Neuronal stem cell (in vitro differentiated cells): ENCODE results near the gene FAM20C.
A peak's percentile ranks its signal among the peaks of the same experiment; 100 is the strongest.

Experiments used
- DNase-seq: peaks from one replicate; pipeline ENCODE4 v3.0.0-alpha.2; 2013; ENCODE audit warnings: low spot score
- H2AFZ ChIP-seq: one replicate; pipeline ENCODE4 v1.6.1; 2013; ENCODE audit warnings: mild to moderate bottlenecking, low read length, inconsistent platforms
- H2AK5ac ChIP-seq: 2 replicates; pipeline ENCODE4 v1.6.1; 2013; ENCODE audit warnings: low read depth, mild to moderate bottlenecking, inconsistent platforms, low read length, moderate library complexity, mixed read lengths
- H2BK120ac ChIP-seq: 2 replicates; pipeline ENCODE4 v1.6.1; 2013; ENCODE audit warnings: low read depth, mild to moderate bottlenecking, inconsistent platforms, low read length, moderate library complexity, mixed read lengths
- H2BK12ac ChIP-seq: one replicate; pipeline ENCODE4 v1.6.1; 2013; ENCODE audit warnings: low read length, inconsistent platforms
- H2BK15ac ChIP-seq: 2 replicates; pipeline ENCODE4 v1.6.1; 2013; ENCODE audit warnings: mild to moderate bottlenecking, low read length, inconsistent platforms, mixed read lengths
- H2BK5ac ChIP-seq: one replicate; pipeline ENCODE4 v1.6.1; 2013; ENCODE audit warnings: inconsistent platforms, mild to moderate bottlenecking, low read length, moderate library complexity
- H3K14ac ChIP-seq: one replicate; pipeline ENCODE4 v1.6.1; 2013; ENCODE audit warnings: low read length, inconsistent platforms
- H3K18ac ChIP-seq: 2 replicates; pipeline ENCODE4 v1.6.1; 2013; ENCODE audit warnings: low read length, inconsistent platforms
- H3K23ac ChIP-seq: 2 replicates; pipeline ENCODE4 v1.6.1; 2013; ENCODE audit warnings: low read depth, mild to moderate bottlenecking, mixed read lengths, low read length, inconsistent platforms; ENCODE audit not compliant: poor library complexity
- H3K27ac ChIP-seq: replicated peaks from 3 replicates; pipeline ENCODE4 v1.5.1; 2013; ENCODE audit warnings: low read length, inconsistent platforms
- H3K27me3 ChIP-seq, 3 experiments: 2 replicates each; pipeline ENCODE4 v1.6.1; 2013; ENCODE audit warnings: low read length in 3 of 3, mild to moderate bottlenecking in 2 of 3, inconsistent platforms in 1 of 3, low read depth in 1 of 3, mixed read lengths in 1 of 3, moderate library complexity in 1 of 3; ENCODE audit not compliant: control insufficient read depth in 3 of 3, insufficient read depth in 3 of 3
- H3K36me3 ChIP-seq, 2 donors: replicated peaks in 1 of 2; 2 replicates each; pipeline ENCODE4 v1.6.1; 2013; ENCODE audit warnings: low read length in 2 of 2; ENCODE audit not compliant: control insufficient read depth in 2 of 2, insufficient read depth in 2 of 2
- H3K4ac ChIP-seq: 2 replicates; pipeline ENCODE4 v1.6.1; 2013; ENCODE audit warnings: inconsistent platforms, mild to moderate bottlenecking, low read length, moderate library complexity
- H3K4me1 ChIP-seq, 2 donors: 1 replicate in 1 of 2; 2 replicates in 1 of 2; pipeline ENCODE4 v1.6.1; 2013; ENCODE audit warnings: low read length in 2 of 2, low read depth in 1 of 2; ENCODE audit not compliant: control insufficient read depth in 2 of 2, insufficient read depth in 1 of 2
- H3K4me2 ChIP-seq: one replicate; pipeline ENCODE4 v1.6.1; 2013; ENCODE audit warnings: mild to moderate bottlenecking, low read length, inconsistent platforms; ENCODE audit not compliant: insufficient read depth, poor library complexity, severe bottlenecking
- H3K4me3 ChIP-seq, 2 donors: 2 replicates each; pipeline ENCODE4 v1.5.1; 2013; ENCODE audit warnings: low read length in 2 of 2, mild to moderate bottlenecking in 2 of 2, inconsistent platforms in 1 of 2, moderate library complexity in 1 of 2
- H3K79me1 ChIP-seq: one replicate; pipeline ENCODE4 v1.6.1; 2013; ENCODE audit warnings: low read depth, mild to moderate bottlenecking, inconsistent platforms, low read length, moderate library complexity
- H3K9ac ChIP-seq: one replicate; pipeline ENCODE4 v1.6.1; 2013; ENCODE audit warnings: mild to moderate bottlenecking, low read depth, low read length, inconsistent platforms; ENCODE audit not compliant: poor library complexity
- H3K9me3 ChIP-seq, 2 donors: replicated peaks in 1 of 2; 2 replicates each; pipeline versions ENCODE3 to v1.6.1; 2013; ENCODE audit warnings: low read length in 2 of 2, mild to moderate bottlenecking in 2 of 2, inconsistent platforms in 1 of 2, low read depth in 1 of 2, mixed read lengths in 1 of 2, moderate library complexity in 1 of 2; ENCODE audit not compliant: control insufficient read depth in 2 of 2, insufficient read depth in 1 of 2
- H4K8ac ChIP-seq: one replicate; pipeline ENCODE4 v1.6.1; 2013; ENCODE audit warnings: low read depth, mild to moderate bottlenecking, inconsistent platforms, low read length, moderate library complexity
- H4K91ac ChIP-seq: one replicate; pipeline ENCODE4 v1.6.1; 2013; ENCODE audit warnings: low read length, low read depth, mild to moderate bottlenecking, inconsistent platforms; ENCODE audit not compliant: poor library complexity
- WGBS, 2 donors: extraction: QIAGEN DNeasy Blood & Tissue Kit; methylation state at CpG; one replicate each; pipeline ENCODE4 v1.1.7; 2013; ENCODE audit warnings: missing lambda C conversion rate in 2 of 2, mixed read lengths in 1 of 2; ENCODE audit not compliant: insufficient read length in 2 of 2, insufficient replicate concordance in 1 of 2; ENCODE audit errors: extremely low coverage in 2 of 2; 5-methylcytosine and 5-hydroxymethylcytosine counted together

FAM20C gene

DNA sequence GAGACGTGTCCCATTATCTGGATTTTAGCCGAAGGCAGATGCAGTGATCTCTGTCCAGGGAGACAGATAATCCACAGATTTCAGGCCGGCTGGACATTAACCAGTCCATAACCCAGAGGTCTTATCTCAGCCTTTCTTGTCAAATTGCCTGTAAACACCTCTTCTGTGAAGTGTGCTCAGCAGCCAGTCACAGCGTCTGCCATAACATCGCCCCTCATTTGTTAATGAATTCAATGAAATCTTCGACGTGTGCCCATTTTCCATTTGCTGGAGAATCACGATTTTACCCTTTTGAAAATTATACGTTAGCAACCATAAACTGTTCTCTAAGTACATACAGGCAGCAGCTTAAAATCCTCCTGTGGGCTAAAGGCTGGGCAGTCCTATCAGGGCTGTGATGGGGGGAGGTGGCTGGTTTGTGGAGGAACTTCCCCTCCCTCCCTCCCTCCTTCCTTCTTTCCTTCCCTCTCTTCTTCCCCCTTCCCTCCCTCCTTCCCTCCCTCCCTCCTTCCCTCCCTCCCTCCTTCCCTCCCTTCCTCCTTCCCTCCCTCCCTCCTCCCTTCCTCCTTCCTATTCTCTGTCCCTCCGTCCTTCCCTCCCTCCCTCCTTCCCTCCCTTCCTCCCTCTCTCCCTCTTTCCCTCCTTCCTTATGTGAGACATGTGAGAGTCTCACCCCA, 26.6 kb upstream of the FAM20C start:
- no peaks in the 10 kb centered on the region for H3K79me1 ChIP-seq
- WGBS, 2 donors, result no CpG with 5 or more reads among the region's 10 CpGs
- no peak overlapping the region for H3K9ac ChIP-seq
- no peak overlapping the region for H3K4me3 ChIP-seq
- H2BK5ac ChIP-seq, result no peak overlapping the region
- H2AFZ ChIP-seq, result peak overlapping the region; percentile 53
- peak overlapping the region; percentile 62 for H2BK15ac ChIP-seq
- H3K18ac ChIP-seq, result peak overlapping the region; percentile 46
- H3K14ac ChIP-seq, result no peak overlapping the region
- DNase-seq, result no peak
- H3K23ac ChIP-seq, result no peak overlapping the region
- no peak overlapping the region for H3K4ac ChIP-seq
- H2BK120ac ChIP-seq, result no peak overlapping the region
- H3K4me1 ChIP-seq, result peaks cover 4 to 5% of the 10 kb centered on the region in 2 donors
- no peaks in the 10 kb centered on the region for H3K36me3 ChIP-seq
- H3K27me3 ChIP-seq, result peaks cover 0 to 19% (median 0%) of the 10 kb centered on the region in 3 experiments
- H2AK5ac ChIP-seq, result no peak overlapping the region
- H3K9me3 ChIP-seq, result peaks cover 0 to 2% of the 10 kb centered on the region in 2 donors
- H4K91ac ChIP-seq, result no peak overlapping the region
- no peak overlapping the region for H3K4me2 ChIP-seq
- H4K8ac ChIP-seq, result peak overlapping the region; percentile 54
- no peak overlapping the region for H2BK12ac ChIP-seq
- H3K27ac ChIP-seq, result no peak overlapping the region

DNA sequence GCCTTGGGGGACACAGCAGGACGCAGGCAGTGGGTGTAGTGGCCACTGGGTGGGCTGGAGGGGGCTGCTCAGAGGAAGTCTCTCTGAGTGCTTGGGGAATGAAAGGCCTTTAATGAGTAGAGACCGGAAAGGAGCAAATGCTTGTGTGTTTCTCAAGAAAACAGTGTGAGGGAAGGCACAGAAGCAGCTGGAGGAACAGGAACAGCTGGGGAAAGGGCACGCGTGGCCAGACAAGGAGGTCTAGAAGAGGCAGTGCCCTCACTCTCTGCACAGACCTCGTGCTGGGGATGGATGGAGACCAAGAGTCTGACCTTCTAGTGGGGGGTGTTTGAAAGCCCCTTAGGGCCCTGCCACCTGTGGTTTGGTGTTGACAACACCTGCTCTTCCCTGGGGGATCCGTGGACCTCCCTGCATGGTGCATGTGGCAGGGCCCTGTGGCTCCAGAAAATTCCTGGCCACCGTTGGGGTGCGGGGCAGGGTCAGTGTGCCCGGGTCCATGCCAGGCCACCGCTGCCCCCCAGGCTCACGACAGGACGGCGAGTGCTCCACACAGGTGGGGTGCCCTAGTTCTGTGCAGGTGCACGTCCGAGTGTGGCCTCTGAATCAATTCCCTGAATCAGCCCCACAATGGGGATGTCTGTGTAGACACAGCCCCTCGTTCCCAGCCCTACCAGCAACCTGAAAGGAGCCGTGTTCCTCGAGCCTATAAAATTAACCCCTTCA, 25.9 kb upstream of the FAM20C start:
- Histone ChIP-seq H2AK5ac (peak overlapping the region; percentile 85), H3K4ac (no peak overlapping the region), H3K4me3 (no peak overlapping the region), H3K9ac (peak overlapping the region; percentile 3), H4K91ac (no peak overlapping the region), H2BK12ac (peak overlapping the region; percentile 5), H3K9me3 (peaks cover 0 to 2% of the 10 kb centered on the region in 2 donors), H3K27me3 (peaks cover 0 to 21% (median 0%) of the 10 kb centered on the region in 3 experiments), H3K4me1 (peaks cover 4 to 5% of the 10 kb centered on the region in 2 donors), H3K79me1 (no peaks in the 10 kb centered on the region), H3K23ac (no peak overlapping the region), H2BK5ac (no peak overlapping the region), H2BK15ac (peak overlapping the region; percentile 62), H3K36me3 (no peaks in the 10 kb centered on the region), H4K8ac (peak overlapping the region; percentile 54), H2BK120ac (peak overlapping the region; percentile 57), H3K18ac (peak overlapping the region; percentile 75), H3K4me2 (no peak overlapping the region), H3K27ac (no peak overlapping the region), H3K14ac (peak overlapping the region; percentile 91), H2AFZ (peak overlapping the region; percentile 53)
- DNase-seq, result no peak
- no CpG with 5 or more reads among the region's 18 CpGs for WGBS, 2 donors

DNA sequence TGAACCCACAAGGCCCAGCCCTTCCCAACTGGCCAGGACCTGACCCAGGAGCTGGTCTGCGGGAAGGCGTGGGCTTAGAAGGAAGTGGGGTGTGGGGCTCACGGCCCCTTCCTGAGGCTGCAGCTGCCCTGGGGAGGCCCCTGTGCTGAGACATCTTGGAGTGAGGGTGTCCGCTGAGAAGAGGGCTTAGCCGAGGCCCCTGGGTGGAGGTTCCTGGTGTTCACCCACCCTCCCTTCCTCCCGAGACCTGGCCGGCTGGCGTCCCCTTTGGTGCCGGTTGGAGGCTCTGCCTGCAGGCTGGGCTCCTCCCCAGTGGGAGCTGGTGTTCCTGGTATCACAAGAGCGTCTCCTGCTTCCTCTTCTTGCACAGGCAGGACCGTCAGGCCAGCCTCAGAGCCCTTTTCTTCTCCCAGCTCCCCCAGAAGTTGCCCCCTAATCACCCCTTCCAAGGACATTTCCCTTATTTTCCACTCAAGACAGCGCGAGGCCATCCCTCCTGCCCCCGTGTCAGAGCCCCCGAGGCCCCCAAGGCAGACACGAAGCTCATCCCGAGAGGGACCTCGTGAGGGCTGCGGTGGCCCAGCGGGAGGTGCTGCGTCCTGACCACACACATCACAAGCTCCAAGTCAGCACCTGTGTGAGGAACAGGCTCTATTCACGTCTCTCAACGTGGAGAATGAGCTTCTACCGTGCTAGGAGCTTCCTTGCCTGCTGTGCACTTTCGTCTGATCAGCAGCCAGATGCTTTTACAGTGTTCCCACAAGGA, 25.1 kb upstream of the FAM20C start:
- peak overlapping the region; percentile 47 for H3K4ac ChIP-seq
- peak overlapping the region; percentile 57 for H2BK120ac ChIP-seq
- H3K18ac ChIP-seq, result peak overlapping the region; percentile 75
- no peaks in the 10 kb centered on the region for H3K79me1 ChIP-seq
- H3K9ac ChIP-seq, result no peak overlapping the region
- peak overlapping the region; percentile 81 for H2BK12ac ChIP-seq
- H4K91ac ChIP-seq, result no peak overlapping the region
- peak overlapping the region; percentile 32 for H4K8ac ChIP-seq
- peaks cover 0 to 21% (median 0%) of the 10 kb centered on the region in 3 experiments for H3K27me3 ChIP-seq
- H2BK5ac ChIP-seq, result peak overlapping the region; percentile 34
- H3K23ac ChIP-seq, result no peak overlapping the region
- no peak for DNase-seq
- no peak overlapping the region for H2AFZ ChIP-seq
- H2AK5ac ChIP-seq, result peak overlapping the region; percentile 85
- no peak overlapping the region for H3K4me3 ChIP-seq
- peaks cover 4 to 5% of the 10 kb centered on the region in 2 donors for H3K4me1 ChIP-seq
- H3K9me3 ChIP-seq, result peaks cover 0 to 2% of the 10 kb centered on the region in 2 donors
- H3K36me3 ChIP-seq, result no peaks in the 10 kb centered on the region
- no peak overlapping the region for H3K4me2 ChIP-seq
- H3K27ac ChIP-seq, result no peak overlapping the region
- peak overlapping the region; percentile 62 for H2BK15ac ChIP-seq
- WGBS, 2 donors, result no CpG with 5 or more reads among the region's 25 CpGs
- peak overlapping the region; percentile 91 for H3K14ac ChIP-seq
